Prostate gland (tissue), 2 donors: ENCODE measurements around the gene KLHL35. TPM values are rescaled to one million over a fixed set of nuclear protein-coding genes. Genes with fewer than 3 reads are reported as not detected.

Experiments
- DNase-seq: peaks from one replicate; pipeline ENCODE4 v3.0.0-alpha.2; 2019; ENCODE audit warnings: low spot score
- H3K27ac ChIP-seq, 2 donors: fragments of 200-600 bp; sonication (generic); 2 replicates each; pipeline ENCODE4 v1.5.1; 2017 to 2019
- H3K27me3 ChIP-seq: fragments of 200-600 bp; sonication (generic); replicated peaks from 2 replicates; pipeline ENCODE4 v1.5.1; 2019; ENCODE audit not compliant: insufficient read depth
- H3K36me3 ChIP-seq, 2 donors: fragments of 200-600 bp; sonication (generic); 1 replicate in 1 of 2; 2 replicates in 1 of 2; pipeline versions ENCODE4 v1.5.1 to v1.8.1; 2017 to 2019
- H3K4me1 ChIP-seq: fragments of 200-600 bp; sonication (generic); replicated peaks from 2 replicates; pipeline ENCODE4 v1.5.1; 2019
- H3K4me3 ChIP-seq, 2 donors: fragments of 200-600 bp; sonication (generic); 2 replicates each; pipeline ENCODE4 v1.5.1; 2017 to 2019
- H3K9me3 ChIP-seq: fragments of 200-600 bp; sonication (generic); 2 replicates; pipeline ENCODE4 v1.5.1; 2017
- POLR2A ChIP-seq: fragments of 450-650 bp; IDR thresholded peaks from one replicate; pipeline ENCODE4 v1.6.1; 2016; ENCODE audit warnings: antibody characterized with exemption, mild to moderate bottlenecking
- POLR2AphosphoS5 ChIP-seq: sonication (generic); formaldehyde crosslinking; IDR thresholded peaks from one replicate; pipeline ENCODE4 v1.6.1; 2017; ENCODE audit warnings: antibody characterized with exemption
- WGBS: methylation state at CpG from one replicate; pipeline ENCODE4 v1.1.5; 2018; 5-methylcytosine and 5-hydroxymethylcytosine counted together
- intact Hi-C: fragments of 100-400 bp; cut with DNase I; formaldehyde crosslinking; loops from one replicate; pipeline ENCODE4 v1.14.2; 2022
- total RNA-seq, 2 donors: library from RNA; depleted of rRNA; stranded (reverse); fragments of >200 nt; gene quantifications; one replicate each; pipeline ENCODE4 v1.1.0, GENCODE V29; 2016
- TF ChIP-seq, protein P1 (sequence below), 4 experiments: fragments of 200-600 bp in 2 of 4; fragments of 450-650 bp in 2 of 4; sonication (generic) in 2 of 4; IDR thresholded peaks; 1 replicate in 3 of 4; 2 replicates in 1 of 4; pipeline ENCODE4 v1.5.1; 2016 to 2019; ENCODE audit warnings: antibody characterized with exemption in 4 of 4, mild to moderate bottlenecking in 2 of 4, moderate library complexity in 2 of 4

Gene KLHL35
- total RNA-seq, 2 donors from 2014 or later: 0.46 to 28.4 TPM

DNA sequence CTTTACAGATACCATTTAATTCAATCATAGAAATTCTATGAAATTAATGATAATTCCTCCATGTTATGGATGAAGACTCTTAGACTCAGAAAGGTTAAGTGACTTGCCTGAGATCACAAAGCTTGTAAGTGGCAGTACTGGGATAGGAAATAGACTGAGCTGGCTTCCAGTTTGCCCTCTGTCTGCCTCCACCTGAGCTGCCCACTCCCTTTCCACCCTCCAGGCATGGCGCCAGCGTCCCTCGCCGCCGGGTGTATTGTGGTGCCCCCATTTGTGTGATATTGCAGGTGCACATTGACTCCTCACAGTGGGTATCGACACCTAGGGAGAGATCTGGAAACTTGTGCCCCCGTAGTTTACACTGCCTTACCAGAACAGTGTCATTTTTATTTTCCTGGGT is 43.1 kb downstream of the KLHL35 start:
- 82% methylated on average over 7 of the region's 7 CpGs for WGBS
- Histone ChIP-seq H3K9me3 (no peaks in the 10 kb centered on the region), H3K27me3 (no peaks in the 10 kb centered on the region), H3K4me3 (no peak overlapping the region), H3K36me3 (no peaks in the 10 kb centered on the region), H3K27ac (no peak overlapping the region), H3K4me1 (no peaks in the 10 kb centered on the region)
- no peak for DNase-seq
- no peak for TF ChIP-seq POLR2A
- TF ChIP-seq POLR2AphosphoS5: no peak
- TF ChIP-seq, protein P1, sequence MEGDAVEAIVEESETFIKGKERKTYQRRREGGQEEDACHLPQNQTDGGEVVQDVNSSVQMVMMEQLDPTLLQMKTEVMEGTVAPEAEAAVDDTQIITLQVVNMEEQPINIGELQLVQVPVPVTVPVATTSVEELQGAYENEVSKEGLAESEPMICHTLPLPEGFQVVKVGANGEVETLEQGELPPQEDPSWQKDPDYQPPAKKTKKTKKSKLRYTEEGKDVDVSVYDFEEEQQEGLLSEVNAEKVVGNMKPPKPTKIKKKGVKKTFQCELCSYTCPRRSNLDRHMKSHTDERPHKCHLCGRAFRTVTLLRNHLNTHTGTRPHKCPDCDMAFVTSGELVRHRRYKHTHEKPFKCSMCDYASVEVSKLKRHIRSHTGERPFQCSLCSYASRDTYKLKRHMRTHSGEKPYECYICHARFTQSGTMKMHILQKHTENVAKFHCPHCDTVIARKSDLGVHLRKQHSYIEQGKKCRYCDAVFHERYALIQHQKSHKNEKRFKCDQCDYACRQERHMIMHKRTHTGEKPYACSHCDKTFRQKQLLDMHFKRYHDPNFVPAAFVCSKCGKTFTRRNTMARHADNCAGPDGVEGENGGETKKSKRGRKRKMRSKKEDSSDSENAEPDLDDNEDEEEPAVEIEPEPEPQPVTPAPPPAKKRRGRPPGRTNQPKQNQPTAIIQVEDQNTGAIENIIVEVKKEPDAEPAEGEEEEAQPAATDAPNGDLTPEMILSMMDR (IDR thresholded peaks at IDR 0.05): no peak
- intact Hi-C loops: loop anchor here (5.0 kb wide), 1 partner anchor 142 kb away; no protein-coding TSS in a partner anchor

DNA sequence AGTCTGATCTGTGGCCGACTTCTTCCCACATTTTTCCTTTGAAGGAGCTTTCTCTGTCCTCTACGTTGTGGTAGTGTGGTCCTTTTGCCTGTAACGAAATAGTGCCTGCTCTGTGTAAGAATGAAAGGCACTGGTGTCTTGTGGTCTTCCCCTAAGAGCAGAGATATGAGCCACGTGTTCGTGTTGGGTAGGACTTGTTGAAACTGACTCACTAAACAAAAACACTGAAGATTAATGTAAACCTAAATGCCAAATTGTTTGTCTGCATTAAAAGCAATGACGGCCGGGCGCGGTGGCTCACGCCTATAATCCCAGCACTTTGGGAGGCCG is 43.8 kb downstream of the KLHL35 start:
- intact Hi-C loops: loop anchor here (5.0 kb wide), 1 partner anchor 143 kb away; no protein-coding TSS in a partner anchor
- TF ChIP-seq POLR2A (no peak), POLR2AphosphoS5 (no peak)
- TF ChIP-seq, protein P1 (IDR thresholded peaks at IDR 0.05): no peak
- 80% methylated on average over 11 of the region's 11 CpGs for WGBS

DNA sequence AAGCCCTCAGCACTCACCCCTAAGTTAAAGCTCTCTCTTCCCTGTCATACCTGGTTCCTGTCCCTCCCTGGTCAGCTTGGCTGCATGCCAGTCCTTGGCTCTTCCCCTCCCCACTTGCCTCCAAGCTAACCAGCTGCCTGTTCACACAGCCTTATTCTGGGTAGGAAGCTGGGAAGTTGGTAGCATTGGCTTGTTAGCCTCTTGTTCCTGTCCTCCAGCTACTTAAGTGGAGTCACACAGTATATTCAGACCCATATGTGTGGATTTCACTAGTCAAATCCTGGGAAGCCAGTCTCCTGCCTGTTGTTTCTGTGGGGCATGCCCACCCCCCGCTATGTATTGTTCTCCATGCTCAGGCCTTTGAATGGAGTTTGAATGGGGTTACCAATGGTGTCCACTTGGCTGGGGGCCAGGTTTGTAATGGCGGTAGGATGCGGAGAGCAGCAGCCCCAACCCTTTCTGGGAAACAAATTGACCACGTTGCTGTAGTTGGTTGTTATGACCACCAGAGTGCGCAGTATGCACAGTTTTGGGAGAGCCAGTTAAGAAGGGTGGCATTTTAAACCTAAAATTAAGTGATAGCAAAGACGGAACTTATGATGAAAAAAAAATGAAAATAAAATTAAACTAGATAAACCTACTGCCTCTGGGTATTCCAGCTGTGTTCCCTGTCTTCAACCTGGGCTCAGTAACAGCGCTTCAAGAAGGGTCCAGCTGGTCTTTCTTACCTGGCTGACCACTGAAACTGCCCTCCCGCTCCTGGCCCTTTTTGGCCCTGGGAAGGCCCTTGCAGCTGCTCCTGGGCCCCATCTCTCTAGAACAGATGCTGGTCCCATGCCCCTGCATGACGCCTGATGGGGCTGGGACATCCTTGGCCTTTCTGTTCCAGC is 44.4 kb downstream of the KLHL35 start:
- Histone ChIP-seq H3K27ac (no peak overlapping the region), H3K36me3 (no peaks in the 10 kb centered on the region), H3K4me3 (no peak overlapping the region), H3K4me1 (no peaks in the 10 kb centered on the region), H3K27me3 (no peaks in the 10 kb centered on the region), H3K9me3 (no peaks in the 10 kb centered on the region)
- intact Hi-C loops: loop anchor here (5.0 kb wide), 1 partner anchor 144 kb away; no protein-coding TSS in a partner anchor
- peak; percentile 59 for DNase-seq
- peak; percentile 5 for TF ChIP-seq POLR2AphosphoS5
- TF ChIP-seq POLR2A: no peak
- TF ChIP-seq, protein P1 (IDR thresholded peaks at IDR 0.05): peak; percentile 61 to 79 (median 72)
- WGBS: 27% methylated on average over 9 of the region's 9 CpGs

More for the DNA sequence above, 43.8 kb downstream of the KLHL35 start:
- DNase-seq: no peak
- Histone ChIP-seq H3K4me1 (no peaks in the 10 kb centered on the region), H3K36me3 (no peaks in the 10 kb centered on the region), H3K9me3 (no peaks in the 10 kb centered on the region), H3K4me3 (no peak overlapping the region), H3K27ac (no peak overlapping the region), H3K27me3 (no peaks in the 10 kb centered on the region)

DNA sequence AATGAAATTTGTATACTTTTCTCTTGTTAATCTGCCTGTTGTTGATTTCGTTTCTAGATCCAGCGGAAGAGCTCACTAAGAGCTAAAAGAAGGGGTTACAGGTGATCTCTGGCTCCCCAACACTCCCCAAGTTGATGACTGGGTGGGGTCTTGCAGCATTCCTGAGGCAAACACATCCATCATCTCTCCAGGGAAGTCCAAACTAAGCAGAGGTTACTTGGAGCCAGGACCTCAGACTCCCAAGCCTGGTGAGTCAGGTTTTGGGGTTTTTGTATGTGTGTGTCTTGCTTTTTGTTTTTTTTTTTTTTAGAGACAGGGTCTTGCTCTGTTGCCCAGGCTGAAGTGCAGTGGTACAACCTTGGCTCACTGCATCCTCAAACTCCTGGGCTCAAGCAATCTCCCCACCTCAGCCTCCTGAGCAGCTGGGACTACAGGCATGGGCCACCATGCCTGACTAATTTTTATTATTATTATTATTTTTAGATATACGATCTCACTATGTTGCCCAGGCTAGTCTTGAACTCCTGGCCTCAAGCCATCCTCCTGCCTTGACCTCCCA is 45.2 kb downstream of the KLHL35 start:
- intact Hi-C loops: loop anchor here (5.0 kb wide), 1 partner anchor 144 kb away; no protein-coding TSS in a partner anchor
- Histone ChIP-seq H3K9me3 (no peaks in the 10 kb centered on the region), H3K4me1 (no peaks in the 10 kb centered on the region), H3K27me3 (no peaks in the 10 kb centered on the region), H3K27ac (no peak overlapping the region), H3K4me3 (no peak overlapping the region), H3K36me3 (no peaks in the 10 kb centered on the region)
- DNase-seq: no peak
- 67% methylated on average over 3 of the region's 3 CpGs for WGBS
- TF ChIP-seq POLR2A: no peak
- no peak for TF ChIP-seq POLR2AphosphoS5
- TF ChIP-seq, protein P1 (IDR thresholded peaks at IDR 0.05): no peak
